ENCODE data around the gene KRT26. TPM values are rescaled to one million over a fixed set of nuclear protein-coding genes. Genes with fewer than 3 reads are reported as not detected.

KRT26 gene
- total RNA-seq, 4 donors from 2014 or later: not detected

DNA sequence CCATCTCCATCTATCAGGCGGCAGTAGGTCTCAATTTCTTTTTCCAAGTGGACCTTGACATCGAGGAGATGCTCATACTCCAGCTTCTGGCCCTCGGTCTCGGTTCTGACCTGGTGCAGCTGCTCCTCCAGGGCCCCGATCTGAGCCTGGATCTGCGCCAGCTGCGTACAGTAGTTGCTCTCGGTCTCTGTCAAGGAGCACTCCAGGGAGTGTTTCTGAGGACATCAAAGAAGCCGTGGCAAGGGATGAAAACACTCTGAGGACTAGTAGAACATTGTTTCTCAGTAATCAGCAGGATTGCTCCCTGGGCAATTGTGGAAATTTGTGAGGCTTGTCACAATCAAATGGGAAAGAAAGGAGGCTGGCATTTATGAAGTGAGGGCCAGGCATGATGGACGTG lies 21.8 kb upstream of the KRT26 start:
- Histone ChIP-seq H3K27me3 (peaks cover 0 to 38% (median 0%) of the 10 kb centered on the region in 4 donors), H3K4me1 (peaks cover 0 to 6% (median 0%) of the 10 kb centered on the region in 4 donors), H3K27ac (replicated peaks in 1 of 4) (no peak overlapping the region), H3K4me3 (no peak overlapping the region), H3K9me3 (no peaks in the 10 kb centered on the region), H3K36me3 (no peaks in the 10 kb centered on the region)
- WGBS: 65% methylated on average over 10 of the region's 10 CpGs
- intact Hi-C loops (cut with DNase I): no loop called here
- no peak for DNase-seq (ENCODE audit: extremely low spot score)
- no peak for TF ChIP-seq CTCF (IDR thresholded peaks at IDR 0.05)
- no peak for TF ChIP-seq POLR2AphosphoS5 (IDR thresholded peaks at IDR 0.05)
- TF ChIP-seq POLR2A (IDR thresholded peaks at IDR 0.05; ENCODE audit: low read depth): no peak
- no peak for TF ChIP-seq EP300 (IDR thresholded peaks at IDR 0.05)

- WGBS: 47% methylated on average over 6 of the region's 6 CpGs
- H3K27ac ChIP-seq (replicated peaks in 1 of 4): peak overlapping the region in 1 of 4 donors; percentile 2
- peaks cover 0 to 29% (median 0%) of the 10 kb centered on the region in 4 donors for H3K27me3 ChIP-seq
Observed at GRCh38 chr17:40791787-40792436, 19.9 kb upstream of the KRT26 start.

GRCh38 chr17:40791111-40791510 lies 19.1 kb upstream of the KRT26 start:
- Histone ChIP-seq H3K4me3 (no peak overlapping the region), H3K9me3 (no peaks in the 10 kb centered on the region), H3K36me3 (no peaks in the 10 kb centered on the region), H3K27me3 (peaks cover 0 to 21% (median 0%) of the 10 kb centered on the region in 4 donors), H3K27ac (replicated peaks in 1 of 4) (peak overlapping the region in 1 of 4 donors; percentile 2), H3K4me1 (peaks cover 0 to 6% (median 0%) of the 10 kb centered on the region in 4 donors)
- DNase-seq (ENCODE audit: extremely low spot score): no peak
- TF ChIP-seq POLR2AphosphoS5 (IDR thresholded peaks at IDR 0.05): no peak
- TF ChIP-seq CTCF (IDR thresholded peaks at IDR 0.05): no peak
- TF ChIP-seq EP300 (IDR thresholded peaks at IDR 0.05): no peak
- intact Hi-C loops (cut with DNase I): no loop called here
- 75% methylated on average over 1 of the region's 1 CpG for WGBS

More at GRCh38 chr17:40791787-40792436, 19.9 kb upstream of the KRT26 start:
- Histone ChIP-seq H3K9me3 (no peaks in the 10 kb centered on the region), H3K4me3 (no peak overlapping the region), H3K36me3 (no peaks in the 10 kb centered on the region), H3K4me1 (peaks cover 0 to 6% (median 0%) of the 10 kb centered on the region in 4 donors)
- intact Hi-C loops (cut with DNase I): no loop called here
- TF ChIP-seq POLR2AphosphoS5 (IDR thresholded peaks at IDR 0.05) (no peak), EP300 (IDR thresholded peaks at IDR 0.05) (no peak), POLR2A (IDR thresholded peaks at IDR 0.05; ENCODE audit: low read depth) (no peak), CTCF (IDR thresholded peaks at IDR 0.05) (peak; percentile 21 to 47 (median 47))
- DNase-seq (ENCODE audit: extremely low spot score): no peak

DNA sequence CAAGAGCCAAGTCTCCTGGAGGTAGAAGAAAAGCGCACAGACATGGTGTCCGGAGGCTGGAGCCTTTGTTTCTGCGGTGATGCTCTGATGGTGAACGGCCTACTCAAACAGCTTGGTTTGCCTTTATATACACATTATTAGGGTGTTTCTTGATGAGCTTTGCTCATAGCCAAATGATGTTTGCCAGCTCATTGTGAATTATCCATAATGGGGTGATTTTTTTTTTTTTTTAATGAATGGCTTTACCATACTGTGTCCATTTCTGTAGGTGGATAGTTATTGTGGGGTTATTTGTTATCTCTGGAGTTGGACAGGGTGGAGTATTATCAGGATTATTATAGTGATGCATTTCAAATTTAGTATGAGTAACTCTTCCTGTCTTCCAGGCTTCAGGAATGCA lies 10.4 kb upstream of the KRT26 start, which contains the start of gene KRT27:
KRT27 (minus strand) TSS at position 101 of the 400 bp plus-strand sequence; CDS start at position 44, 57 bp downstream.
- no peaks in the 10 kb centered on the region for H3K4me1 ChIP-seq
- no peaks in the 10 kb centered on the region for H3K36me3 ChIP-seq
- no peak within 1 kb of the TSS for H3K4me3 ChIP-seq
- WGBS: 70% methylated on average over 3 of the region's 4 CpGs
- no peak for DNase-seq (ENCODE audit: extremely low spot score)
- no peak within 1 kb of the TSS for H3K27ac ChIP-seq (replicated peaks in 1 of 4)
- peaks cover 0 to 45% (median 13%) of the 10 kb centered on the region in 4 donors for H3K27me3 ChIP-seq
- H3K9me3 ChIP-seq: no peaks in the 10 kb centered on the region
- TF ChIP-seq EP300 (IDR thresholded peaks at IDR 0.05) (no peak), POLR2AphosphoS5 (IDR thresholded peaks at IDR 0.05) (no peak), POLR2A (IDR thresholded peaks at IDR 0.05; ENCODE audit: low read depth) (no peak), CTCF (IDR thresholded peaks at IDR 0.05) (no peak)
- intact Hi-C loops (cut with DNase I): no loop called here
